ENCODE data around the gene PGS1.

- TF ChIP-seq, protein P1, sequence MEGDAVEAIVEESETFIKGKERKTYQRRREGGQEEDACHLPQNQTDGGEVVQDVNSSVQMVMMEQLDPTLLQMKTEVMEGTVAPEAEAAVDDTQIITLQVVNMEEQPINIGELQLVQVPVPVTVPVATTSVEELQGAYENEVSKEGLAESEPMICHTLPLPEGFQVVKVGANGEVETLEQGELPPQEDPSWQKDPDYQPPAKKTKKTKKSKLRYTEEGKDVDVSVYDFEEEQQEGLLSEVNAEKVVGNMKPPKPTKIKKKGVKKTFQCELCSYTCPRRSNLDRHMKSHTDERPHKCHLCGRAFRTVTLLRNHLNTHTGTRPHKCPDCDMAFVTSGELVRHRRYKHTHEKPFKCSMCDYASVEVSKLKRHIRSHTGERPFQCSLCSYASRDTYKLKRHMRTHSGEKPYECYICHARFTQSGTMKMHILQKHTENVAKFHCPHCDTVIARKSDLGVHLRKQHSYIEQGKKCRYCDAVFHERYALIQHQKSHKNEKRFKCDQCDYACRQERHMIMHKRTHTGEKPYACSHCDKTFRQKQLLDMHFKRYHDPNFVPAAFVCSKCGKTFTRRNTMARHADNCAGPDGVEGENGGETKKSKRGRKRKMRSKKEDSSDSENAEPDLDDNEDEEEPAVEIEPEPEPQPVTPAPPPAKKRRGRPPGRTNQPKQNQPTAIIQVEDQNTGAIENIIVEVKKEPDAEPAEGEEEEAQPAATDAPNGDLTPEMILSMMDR (IDR thresholded peaks at IDR 0.05; ENCODE audit: control extremely low read depth in 1 of 3, insufficient read depth in 1 of 3, low read depth in 1 of 3, low read length in 3 of 3): no peak
- no peak for TF ChIP-seq MAX (IDR thresholded peaks at IDR 0.05)
- TF ChIP-seq BRCA1 (IDR thresholded peaks at IDR 0.05; ENCODE audit: low read depth, low read length): no peak
- TF ChIP-seq GABPA (IDR thresholded peaks at IDR 0.05; ENCODE audit: borderline replicate concordance, insufficient read depth, low read length): no peak
- no peak for TF ChIP-seq SIN3A (conservative IDR thresholded peaks at IDR 0.05 in 1 of 2, IDR thresholded peaks at IDR 0.05 in 1 of 2; ENCODE audit: low read depth in 1 of 2, low read length in 2 of 2)
- TF ChIP-seq POLR2A (IDR thresholded peaks at IDR 0.05; ENCODE audit: control extremely low read depth in 1 of 2, low read depth in 2 of 2, low read length in 2 of 2): no peak
- TF ChIP-seq POLR2AphosphoS5 (IDR thresholded peaks at IDR 0.05; ENCODE audit: low read depth, low read length): no peak
- TF ChIP-seq SRF (IDR thresholded peaks at IDR 0.05; ENCODE audit: low read depth, low read length): no peak
- TF ChIP-seq RBBP5 (IDR thresholded peaks at IDR 0.05; ENCODE audit: borderline replicate concordance, low read depth, low read length): no peak
- no peak for TF ChIP-seq CEBPB (IDR thresholded peaks at IDR 0.05; ENCODE audit: low read depth, low read length)
- TF ChIP-seq EZH2 (IDR thresholded peaks at IDR 0.05; ENCODE audit: low read depth, low read length, severe bottlenecking): no peak
- no peak for TF ChIP-seq BCL11A (IDR thresholded peaks at IDR 0.05; ENCODE audit: low read depth in 2 of 2, low read length in 2 of 2)
- TF ChIP-seq HDAC6 (IDR thresholded peaks at IDR 0.05; ENCODE audit: low read depth, low read length): no peak
- no peak for TF ChIP-seq EP300 (IDR thresholded peaks at IDR 0.05; ENCODE audit: borderline replicate concordance in 1 of 2, low read depth in 2 of 2, low read length in 2 of 2)
Observed at GRCh38 chr17:78342449-78343186, 35.8 kb upstream of the PGS1 start.
